Memory B cell (primary cell): ENCODE results near the gene B3GALT4.
A peak's percentile ranks its signal among the peaks of the same experiment; 100 is the strongest.

Experiments
- ATAC-seq: fragments of 150-1000 bp; cut with Tn5 transposase; 2 replicates; pipeline ENCODE4 v1.10.0; 2021; ENCODE audit warnings: low read depth, mild to moderate bottlenecking, moderate library complexity
- DNase-seq, 2 donors: peaks; one replicate each; pipeline ENCODE4 v3.0.0; 2022; ENCODE audit warnings: low spot score in 2 of 2
- H3K27ac Mint-ChIP-seq: one replicate; pipeline ENCODE4 v1.8.0; 2022; ENCODE audit warnings: mild to moderate bottlenecking, moderate library complexity, mixed read lengths
- H3K27me3 Mint-ChIP-seq: one replicate; pipeline ENCODE4 v1.8.0; 2022; ENCODE audit warnings: mixed read lengths
- H3K36me3 Mint-ChIP-seq: one replicate; pipeline ENCODE4 v1.8.0; 2022; ENCODE audit warnings: mild to moderate bottlenecking, mixed read lengths
- H3K4me1 Mint-ChIP-seq: one replicate; pipeline ENCODE4 v1.8.0; 2022; ENCODE audit warnings: mixed read lengths
- H3K4me3 Mint-ChIP-seq: one replicate; pipeline ENCODE4 v1.8.0; 2022; ENCODE audit warnings: mild to moderate bottlenecking, moderate library complexity, mixed read lengths
- H3K9me3 Mint-ChIP-seq: one replicate; pipeline ENCODE4 v1.8.0; 2022; ENCODE audit warnings: mixed read lengths

Gene B3GALT4

GRCh38 chr6:33319939-33320314 lies 43.0 kb downstream of the B3GALT4 start:
- H3K27me3 Mint-ChIP-seq: no peaks in the 10 kb centered on the region
- H3K4me1 Mint-ChIP-seq: peaks cover 63% of the 10 kb centered on the region
- peaks cover 31% of the 10 kb centered on the region for H3K36me3 Mint-ChIP-seq
- H3K4me3 Mint-ChIP-seq: peak overlapping the region; percentile 60
- ATAC-seq (no peak), DNase-seq (no peak)
- no peaks in the 10 kb centered on the region for H3K9me3 Mint-ChIP-seq
- H3K27ac Mint-ChIP-seq: no peak overlapping the region

- ATAC-seq (no peak), DNase-seq (no peak)
- Mint-ChIP-seq H3K27me3 (no peaks in the 10 kb centered on the region), H3K4me1 (peaks cover 57% of the 10 kb centered on the region), H3K27ac (no peak overlapping the region), H3K9me3 (no peaks in the 10 kb centered on the region), H3K4me3 (peak overlapping the region; percentile 84), H3K36me3 (peaks cover 31% of the 10 kb centered on the region)
Observed at GRCh38 chr6:33320315-33321181, 43.6 kb downstream of the B3GALT4 start.

GRCh38 chr6:33321227-33321626 lies 44.3 kb downstream of the B3GALT4 start:
- peak overlapping the region; percentile 91 for H3K27ac Mint-ChIP-seq
- H3K4me1 Mint-ChIP-seq: peaks cover 54% of the 10 kb centered on the region
- peaks cover 30% of the 10 kb centered on the region for H3K36me3 Mint-ChIP-seq
- no peaks in the 10 kb centered on the region for H3K9me3 Mint-ChIP-seq
- no peaks in the 10 kb centered on the region for H3K27me3 Mint-ChIP-seq
- no peak for ATAC-seq
- H3K4me3 Mint-ChIP-seq: peak overlapping the region; percentile 84
- DNase-seq: no peak

- Mint-ChIP-seq H3K4me3 (peak overlapping the region; percentile 98), H3K9me3 (no peaks in the 10 kb centered on the region), H3K4me1 (peaks cover 43% of the 10 kb centered on the region), H3K36me3 (peaks cover 25% of the 10 kb centered on the region), H3K27me3 (no peaks in the 10 kb centered on the region), H3K27ac (peak overlapping the region; percentile 91)
- ATAC-seq: no peak
- no peak for DNase-seq
Observed at GRCh38 chr6:33323623-33323948, 46.7 kb downstream of the B3GALT4 start.

- ATAC-seq (peak; percentile 56), DNase-seq (peak in 1 of 2 donors; percentile 68)
- peaks cover 21% of the 10 kb centered on the region for H3K36me3 Mint-ChIP-seq
- peaks cover 41% of the 10 kb centered on the region for H3K4me1 Mint-ChIP-seq
- H3K27ac Mint-ChIP-seq: peak overlapping the region; percentile 91
- no peaks in the 10 kb centered on the region for H3K9me3 Mint-ChIP-seq
- peak overlapping the region; percentile 98 for H3K4me3 Mint-ChIP-seq
- no peaks in the 10 kb centered on the region for H3K27me3 Mint-ChIP-seq
Observed at GRCh38 chr6:33324125-33324524, 47.2 kb downstream of the B3GALT4 start.
